WTC11 (cell line): ENCODE measurements around the gene MED13. TPM values are rescaled to one million over a fixed set of nuclear protein-coding genes. Genes with fewer than 3 reads are reported as not detected.

Experiments used
- ATAC-seq: fragments of 200-7000 bp; cut with Tn5 transposase; 2 replicates; pipeline ENCODE4 v1.10.0; 2021; ENCODE audit warnings: mild to moderate bottlenecking, moderate library complexity
- CTCF ChIA-PET: fragments of 300-600 bp; sonication (Branson Sonifier 250); formaldehyde crosslinking; loops from one replicate; lab custom pipeline; 2021; ENCODE audit warnings: antibody characterized with exemption; lab: Charles Lee
- POLR2A ChIA-PET: fragments of 350-600 bp; sonication (Branson Sonifier 250); formaldehyde crosslinking; loops from one replicate; lab custom pipeline; 2021; ENCODE audit warnings: antibody characterized with exemption; lab: Charles Lee
- DNase-seq: peaks from one replicate; pipeline ENCODE4 v3.0.0; 2021; ENCODE audit warnings: low spot score
- H3K27ac Mint-ChIP-seq: 2 replicates; pipeline ENCODE4 v1.8.0; 2021; ENCODE audit warnings: mixed read lengths
- H3K27me3 Mint-ChIP-seq: 2 replicates; pipeline ENCODE4 v1.8.0; 2021; ENCODE audit warnings: low read depth, mild to moderate bottlenecking, moderate library complexity, mixed read lengths
- H3K36me3 Mint-ChIP-seq: 2 replicates; pipeline ENCODE4 v1.8.0; 2021; ENCODE audit warnings: mixed read lengths
- H3K4me1 Mint-ChIP-seq: 2 replicates; pipeline ENCODE4 v1.8.0; 2022; ENCODE audit warnings: mixed read lengths
- H3K4me3 Mint-ChIP-seq: 2 replicates; pipeline ENCODE4 v1.8.0; 2021; ENCODE audit warnings: mild to moderate bottlenecking, moderate library complexity, mixed read lengths
- H3K9me3 Mint-ChIP-seq: 2 replicates; pipeline ENCODE4 v1.8.0; 2021; ENCODE audit warnings: mixed read lengths
- CREM ChIP-seq: sonication (generic); formaldehyde crosslinking; IDR thresholded peaks from 2 replicates; pipeline ENCODE4 v1.8.1; 2022; ENCODE audit warnings: mild to moderate bottlenecking, missing genetic modification reagents, moderate library complexity
- EMX1 ChIP-seq: fragments of 250-450 bp; sonication (Bioruptor Pico); IDR thresholded peaks from 2 replicates; pipeline ENCODE4 v1.8.0; 2021; ENCODE audit warnings: mild to moderate bottlenecking
- MYBL2 ChIP-seq: sonication (generic); formaldehyde crosslinking; IDR thresholded peaks from 2 replicates; pipeline ENCODE4 v1.8.1; 2023; ENCODE audit warnings: mild to moderate bottlenecking, moderate library complexity, missing genetic modification reagents
- NFATC4 ChIP-seq: fragments of 250-450 bp; sonication (Bioruptor Pico); IDR thresholded peaks from 2 replicates; pipeline ENCODE4 v1.9.0; 2021; ENCODE audit warnings: mild to moderate bottlenecking
- SP1 ChIP-seq: sonication (generic); formaldehyde crosslinking; conservative IDR thresholded peaks from 2 replicates; pipeline ENCODE4 v1.8.1; 2022; ENCODE audit warnings: missing genetic modification reagents
- TP53 ChIP-seq: sonication (generic); formaldehyde crosslinking; IDR thresholded peaks from 2 replicates; pipeline ENCODE4 v1.8.1; 2023; ENCODE audit warnings: mild to moderate bottlenecking, missing genetic modification reagents
- ZNF317 ChIP-seq: sonication (generic); formaldehyde crosslinking; IDR thresholded peaks from 2 replicates; pipeline ENCODE4 v1.8.1; 2023; ENCODE audit warnings: low read depth, mild to moderate bottlenecking, moderate library complexity, missing genetic modification reagents, borderline replicate concordance
- ZNF396 ChIP-seq: fragments of 250-450 bp; sonication (Bioruptor Pico); IDR thresholded peaks from 2 replicates; pipeline ENCODE4 v1.8.0; 2021; ENCODE audit warnings: mild to moderate bottlenecking, moderate library complexity, borderline replicate concordance
- ZNF416 ChIP-seq: fragments of 250-450 bp; sonication (Bioruptor Pico); IDR thresholded peaks from 2 replicates; pipeline ENCODE4 v1.9.0; 2021; ENCODE audit warnings: mild to moderate bottlenecking, inconsistent platforms
- total RNA-seq: library from RNA; stranded (reverse); gene quantifications from 3 replicates; pipeline ENCODE4 v1.2.3, GENCODE V29; 2021
- TF ChIP-seq, protein P1 (sequence below): sonication (generic); formaldehyde crosslinking; IDR thresholded peaks from 2 replicates; pipeline ENCODE4 v1.8.0; 2022; ENCODE audit warnings: mild to moderate bottlenecking, missing genetic modification reagents
- TF ChIP-seq, protein P2 (sequence below): sonication (generic); formaldehyde crosslinking; IDR thresholded peaks from 2 replicates; pipeline ENCODE4 v1.8.0; 2022; ENCODE audit warnings: mild to moderate bottlenecking, missing genetic modification reagents
- TF ChIP-seq, protein P3 (sequence below): sonication (generic); formaldehyde crosslinking; IDR thresholded peaks from 2 replicates; pipeline ENCODE4 v1.8.1; 2023; ENCODE audit warnings: mild to moderate bottlenecking, missing genetic modification reagents, moderate library complexity
- TF ChIP-seq, protein P4 (sequence below): sonication (generic); formaldehyde crosslinking; conservative IDR thresholded peaks from 2 replicates; pipeline ENCODE4 v1.8.1; 2023; ENCODE audit warnings: mild to moderate bottlenecking, low read depth, missing genetic modification reagents, moderate library complexity
- TF ChIP-seq, protein P5 (sequence below): sonication (generic); formaldehyde crosslinking; IDR thresholded peaks from 2 replicates; pipeline ENCODE4 v1.8.0; 2022; ENCODE audit warnings: mild to moderate bottlenecking, missing genetic modification reagents
- TF ChIP-seq, protein P6 (sequence below): sonication (generic); formaldehyde crosslinking; IDR thresholded peaks from 2 replicates; pipeline ENCODE4 v1.8.0; 2023; ENCODE audit warnings: mild to moderate bottlenecking, missing genetic modification reagents
- TF ChIP-seq, protein P7 (sequence below): sonication (generic); formaldehyde crosslinking; IDR thresholded peaks from 2 replicates; pipeline ENCODE4 v1.8.1; 2022; ENCODE audit warnings: low read depth, mild to moderate bottlenecking, moderate library complexity, missing genetic modification reagents, borderline replicate concordance
- TF ChIP-seq, protein P8 (sequence below): sonication (generic); formaldehyde crosslinking; conservative IDR thresholded peaks from 2 replicates; pipeline ENCODE4 v1.8.1; 2022; ENCODE audit warnings: mild to moderate bottlenecking, missing genetic modification reagents

The MED13 gene
- total RNA-seq, 1 experiment from 2014 or later = 39.7 TPM

DNA sequence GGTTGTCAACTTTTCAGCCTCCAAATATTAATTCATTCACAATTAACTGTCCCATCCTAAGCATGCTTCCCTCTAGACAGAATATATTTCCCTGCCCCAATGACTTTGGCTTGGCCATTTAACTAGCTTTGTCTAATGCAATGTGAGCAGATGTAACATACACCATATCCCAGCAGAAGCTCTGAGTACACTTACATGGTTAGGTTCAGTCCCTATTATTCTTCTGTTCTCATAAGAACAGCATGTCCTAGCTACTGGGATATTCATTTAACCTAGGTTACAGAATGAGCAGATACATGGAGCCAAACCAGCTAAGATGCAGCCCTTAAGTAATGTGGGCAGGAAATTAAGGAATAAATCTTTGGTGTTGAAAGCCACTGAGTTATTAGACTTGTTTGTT, 31.8 kb downstream of the MED13 start (continued):
- TF ChIP-seq, protein P1, sequence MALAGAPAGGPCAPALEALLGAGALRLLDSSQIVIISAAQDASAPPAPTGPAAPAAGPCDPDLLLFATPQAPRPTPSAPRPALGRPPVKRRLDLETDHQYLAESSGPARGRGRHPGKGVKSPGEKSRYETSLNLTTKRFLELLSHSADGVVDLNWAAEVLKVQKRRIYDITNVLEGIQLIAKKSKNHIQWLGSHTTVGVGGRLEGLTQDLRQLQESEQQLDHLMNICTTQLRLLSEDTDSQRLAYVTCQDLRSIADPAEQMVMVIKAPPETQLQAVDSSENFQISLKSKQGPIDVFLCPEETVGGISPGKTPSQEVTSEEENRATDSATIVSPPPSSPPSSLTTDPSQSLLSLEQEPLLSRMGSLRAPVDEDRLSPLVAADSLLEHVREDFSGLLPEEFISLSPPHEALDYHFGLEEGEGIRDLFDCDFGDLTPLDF (CRISPR knock-in tag) = no peak
- no peak for TF ChIP-seq SP1 (CRISPR knock-in tag)
- no peak for TF ChIP-seq ZNF416
- TF ChIP-seq, protein P2, sequence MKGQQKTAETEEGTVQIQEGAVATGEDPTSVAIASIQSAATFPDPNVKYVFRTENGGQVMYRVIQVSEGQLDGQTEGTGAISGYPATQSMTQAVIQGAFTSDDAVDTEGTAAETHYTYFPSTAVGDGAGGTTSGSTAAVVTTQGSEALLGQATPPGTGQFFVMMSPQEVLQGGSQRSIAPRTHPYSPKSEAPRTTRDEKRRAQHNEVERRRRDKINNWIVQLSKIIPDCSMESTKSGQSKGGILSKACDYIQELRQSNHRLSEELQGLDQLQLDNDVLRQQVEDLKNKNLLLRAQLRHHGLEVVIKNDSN (CRISPR knock-in tag) = no peak
- TF ChIP-seq, all 79 proteins: peak for 0

DNA sequence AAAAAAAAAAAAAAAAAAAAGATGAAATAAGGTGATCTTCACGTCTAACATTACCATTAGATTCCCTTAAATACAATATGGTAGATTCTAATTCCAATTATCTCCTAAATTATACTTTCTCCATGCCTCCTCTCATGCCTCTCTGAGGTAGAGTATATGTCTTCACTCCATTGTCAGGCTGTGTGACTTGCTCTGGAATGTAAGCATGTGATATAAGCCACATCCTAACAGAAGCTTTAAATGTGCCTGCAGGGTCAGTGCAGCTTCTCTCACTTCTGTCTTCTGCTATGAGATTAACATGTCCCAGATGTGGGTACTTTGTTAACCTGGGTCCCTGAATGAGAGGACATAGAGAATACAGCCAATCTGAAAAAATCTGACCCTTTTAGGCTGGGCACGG, 32.6 kb downstream of the MED13 start:
- POLR2A ChIA-PET = interaction anchor here (0.6 kb wide), 1 partner anchor 13 kb away, joined by 6 read pairs; no protein-coding TSS in a partner anchor
- Mint-ChIP-seq H3K27ac (peak overlapping the region; percentile 39; the same call in 1 of the 2 replicates), H3K4me3 (no peak overlapping the region), H3K36me3 (peaks cover 61% of the 10 kb centered on the region), H3K27me3 (no peaks in the 10 kb centered on the region), H3K4me1 (peaks cover 6% of the 10 kb centered on the region), H3K9me3 (no peaks in the 10 kb centered on the region)
- TF ChIP-seq MYBL2 (no peak), ZNF317 (CRISPR knock-in tag) (no peak), EMX1 (no peak), TP53 (no peak), ZNF396 (CRISPR knock-in tag) (no peak), NFATC4 (CRISPR knock-in tag) (no peak), CREM (no peak)
- TF ChIP-seq, protein P3, sequence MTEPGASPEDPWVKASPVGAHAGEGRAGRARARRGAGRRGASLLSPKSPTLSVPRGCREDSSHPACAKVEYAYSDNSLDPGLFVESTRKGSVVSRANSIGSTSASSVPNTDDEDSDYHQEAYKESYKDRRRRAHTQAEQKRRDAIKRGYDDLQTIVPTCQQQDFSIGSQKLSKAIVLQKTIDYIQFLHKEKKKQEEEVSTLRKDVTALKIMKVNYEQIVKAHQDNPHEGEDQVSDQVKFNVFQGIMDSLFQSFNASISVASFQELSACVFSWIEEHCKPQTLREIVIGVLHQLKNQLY = no peak
- TF ChIP-seq, protein P4, sequence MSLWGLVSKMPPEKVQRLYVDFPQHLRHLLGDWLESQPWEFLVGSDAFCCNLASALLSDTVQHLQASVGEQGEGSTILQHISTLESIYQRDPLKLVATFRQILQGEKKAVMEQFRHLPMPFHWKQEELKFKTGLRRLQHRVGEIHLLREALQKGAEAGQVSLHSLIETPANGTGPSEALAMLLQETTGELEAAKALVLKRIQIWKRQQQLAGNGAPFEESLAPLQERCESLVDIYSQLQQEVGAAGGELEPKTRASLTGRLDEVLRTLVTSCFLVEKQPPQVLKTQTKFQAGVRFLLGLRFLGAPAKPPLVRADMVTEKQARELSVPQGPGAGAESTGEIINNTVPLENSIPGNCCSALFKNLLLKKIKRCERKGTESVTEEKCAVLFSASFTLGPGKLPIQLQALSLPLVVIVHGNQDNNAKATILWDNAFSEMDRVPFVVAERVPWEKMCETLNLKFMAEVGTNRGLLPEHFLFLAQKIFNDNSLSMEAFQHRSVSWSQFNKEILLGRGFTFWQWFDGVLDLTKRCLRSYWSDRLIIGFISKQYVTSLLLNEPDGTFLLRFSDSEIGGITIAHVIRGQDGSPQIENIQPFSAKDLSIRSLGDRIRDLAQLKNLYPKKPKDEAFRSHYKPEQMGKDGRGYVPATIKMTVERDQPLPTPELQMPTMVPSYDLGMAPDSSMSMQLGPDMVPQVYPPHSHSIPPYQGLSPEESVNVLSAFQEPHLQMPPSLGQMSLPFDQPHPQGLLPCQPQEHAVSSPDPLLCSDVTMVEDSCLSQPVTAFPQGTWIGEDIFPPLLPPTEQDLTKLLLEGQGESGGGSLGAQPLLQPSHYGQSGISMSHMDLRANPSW = no peak
- TF ChIP-seq, protein P5, sequence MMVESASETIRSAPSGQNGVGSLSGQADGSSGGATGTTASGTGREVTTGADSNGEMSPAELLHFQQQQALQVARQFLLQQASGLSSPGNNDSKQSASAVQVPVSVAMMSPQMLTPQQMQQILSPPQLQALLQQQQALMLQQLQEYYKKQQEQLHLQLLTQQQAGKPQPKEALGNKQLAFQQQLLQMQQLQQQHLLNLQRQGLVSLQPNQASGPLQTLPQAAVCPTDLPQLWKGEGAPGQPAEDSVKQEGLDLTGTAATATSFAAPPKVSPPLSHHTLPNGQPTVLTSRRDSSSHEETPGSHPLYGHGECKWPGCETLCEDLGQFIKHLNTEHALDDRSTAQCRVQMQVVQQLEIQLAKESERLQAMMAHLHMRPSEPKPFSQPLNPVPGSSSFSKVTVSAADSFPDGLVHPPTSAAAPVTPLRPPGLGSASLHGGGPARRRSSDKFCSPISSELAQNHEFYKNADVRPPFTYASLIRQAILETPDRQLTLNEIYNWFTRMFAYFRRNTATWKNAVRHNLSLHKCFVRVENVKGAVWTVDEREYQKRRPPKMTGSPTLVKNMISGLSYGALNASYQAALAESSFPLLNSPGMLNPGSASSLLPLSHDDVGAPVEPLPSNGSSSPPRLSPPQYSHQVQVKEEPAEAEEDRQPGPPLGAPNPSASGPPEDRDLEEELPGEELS (CRISPR knock-in tag) = no peak
- TF ChIP-seq, protein P6, sequence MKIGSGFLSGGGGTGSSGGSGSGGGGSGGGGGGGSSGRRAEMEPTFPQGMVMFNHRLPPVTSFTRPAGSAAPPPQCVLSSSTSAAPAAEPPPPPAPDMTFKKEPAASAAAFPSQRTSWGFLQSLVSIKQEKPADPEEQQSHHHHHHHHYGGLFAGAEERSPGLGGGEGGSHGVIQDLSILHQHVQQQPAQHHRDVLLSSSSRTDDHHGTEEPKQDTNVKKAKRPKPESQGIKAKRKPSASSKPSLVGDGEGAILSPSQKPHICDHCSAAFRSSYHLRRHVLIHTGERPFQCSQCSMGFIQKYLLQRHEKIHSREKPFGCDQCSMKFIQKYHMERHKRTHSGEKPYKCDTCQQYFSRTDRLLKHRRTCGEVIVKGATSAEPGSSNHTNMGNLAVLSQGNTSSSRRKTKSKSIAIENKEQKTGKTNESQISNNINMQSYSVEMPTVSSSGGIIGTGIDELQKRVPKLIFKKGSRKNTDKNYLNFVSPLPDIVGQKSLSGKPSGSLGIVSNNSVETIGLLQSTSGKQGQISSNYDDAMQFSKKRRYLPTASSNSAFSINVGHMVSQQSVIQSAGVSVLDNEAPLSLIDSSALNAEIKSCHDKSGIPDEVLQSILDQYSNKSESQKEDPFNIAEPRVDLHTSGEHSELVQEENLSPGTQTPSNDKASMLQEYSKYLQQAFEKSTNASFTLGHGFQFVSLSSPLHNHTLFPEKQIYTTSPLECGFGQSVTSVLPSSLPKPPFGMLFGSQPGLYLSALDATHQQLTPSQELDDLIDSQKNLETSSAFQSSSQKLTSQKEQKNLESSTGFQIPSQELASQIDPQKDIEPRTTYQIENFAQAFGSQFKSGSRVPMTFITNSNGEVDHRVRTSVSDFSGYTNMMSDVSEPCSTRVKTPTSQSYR (CRISPR knock-in tag) = no peak
- TF ChIP-seq, protein P7, sequence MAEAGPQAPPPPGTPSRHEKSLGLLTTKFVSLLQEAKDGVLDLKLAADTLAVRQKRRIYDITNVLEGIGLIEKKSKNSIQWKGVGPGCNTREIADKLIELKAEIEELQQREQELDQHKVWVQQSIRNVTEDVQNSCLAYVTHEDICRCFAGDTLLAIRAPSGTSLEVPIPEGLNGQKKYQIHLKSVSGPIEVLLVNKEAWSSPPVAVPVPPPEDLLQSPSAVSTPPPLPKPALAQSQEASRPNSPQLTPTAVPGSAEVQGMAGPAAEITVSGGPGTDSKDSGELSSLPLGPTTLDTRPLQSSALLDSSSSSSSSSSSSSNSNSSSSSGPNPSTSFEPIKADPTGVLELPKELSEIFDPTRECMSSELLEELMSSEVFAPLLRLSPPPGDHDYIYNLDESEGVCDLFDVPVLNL = no peak
- TF ChIP-seq, protein P8, sequence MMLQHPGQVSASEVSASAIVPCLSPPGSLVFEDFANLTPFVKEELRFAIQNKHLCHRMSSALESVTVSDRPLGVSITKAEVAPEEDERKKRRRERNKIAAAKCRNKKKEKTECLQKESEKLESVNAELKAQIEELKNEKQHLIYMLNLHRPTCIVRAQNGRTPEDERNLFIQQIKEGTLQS (CRISPR knock-in tag) = no peak
- CTCF ChIA-PET = no interaction called here
- ATAC-seq = no peak
- DNase-seq = no peak
